H1 (cell line): ENCODE data around the gene SLC43A1. TPM values are rescaled to one million over a fixed set of nuclear protein-coding genes. Genes with fewer than 3 reads are reported as not detected.

ENCODE experiments used
- CTCF ChIA-PET: fragments of 300-600 bp; sonication (Branson Sonifier 250); formaldehyde crosslinking; loops from one replicate; lab custom pipeline; 2021; ENCODE audit not compliant: partially characterized antibody; lab: Charles Lee
- POLR2A ChIA-PET: fragments of 300-600 bp; sonication (Branson Sonifier 250); formaldehyde crosslinking; loops from one replicate; lab custom pipeline; 2021; ENCODE audit warnings: inconsistent platforms; ENCODE audit not compliant: partially characterized antibody; lab: Charles Lee
- DNase-seq, 2 experiments: peaks; one replicate each; pipeline versions ENCODE4 v3.0.0 to v3.0.0-alpha.2; 2010 to 2022; ENCODE audit warnings: low spot score in 2 of 2, low read depth in 1 of 2, mixed read lengths in 1 of 2
- FAIRE-seq: peaks from 2 replicates; lab custom pipeline; 2011; peaks lifted over from hg19 to GRCh38; lab: Jason Lieb, UNC
- H2AFZ ChIP-seq: 2 replicates; pipeline ENCODE4 v1.8.1; 2012; ENCODE audit warnings: low read length, inconsistent platforms
- H2AK5ac ChIP-seq: 2 replicates; pipeline ENCODE4 v1.6.1; 2013; ENCODE audit warnings: low read depth, low read length
- H2BK120ac ChIP-seq: replicated peaks from 2 replicates; pipeline ENCODE3; 2013; ENCODE audit warnings: low read depth, low read length, inconsistent platforms
- H2BK12ac ChIP-seq: 2 replicates; pipeline ENCODE4 v1.6.1; 2013; ENCODE audit warnings: low read depth, low read length
- H2BK15ac ChIP-seq: 2 replicates; pipeline ENCODE4 v1.6.1; 2013; ENCODE audit warnings: low read length
- H2BK20ac ChIP-seq: 2 replicates; pipeline ENCODE4 v1.6.1; 2013; ENCODE audit warnings: low read length
- H2BK5ac ChIP-seq: 2 replicates; pipeline ENCODE4 v1.6.1; 2013; ENCODE audit warnings: low read depth, low read length
- H3K14ac ChIP-seq: 2 replicates; pipeline ENCODE4 v1.6.1; 2013; ENCODE audit warnings: inconsistent platforms; ENCODE audit not compliant: insufficient read length
- H3K18ac ChIP-seq: 2 replicates; pipeline ENCODE4 v1.6.1; 2013; ENCODE audit warnings: low read length; ENCODE audit errors: extremely low read depth
- H3K23ac ChIP-seq: 2 replicates; pipeline ENCODE4 v1.6.1; 2013; ENCODE audit warnings: inconsistent platforms; ENCODE audit not compliant: insufficient read length
- H3K23me2 ChIP-seq: 2 replicates; pipeline ENCODE4 v1.6.1; 2013; ENCODE audit warnings: low read depth, low read length
- H3K27ac ChIP-seq: 2 replicates; pipeline ENCODE4 v1.6.1; 2011; ENCODE audit warnings: low read depth, low read length, inconsistent platforms
- H3K27me3 ChIP-seq, 4 experiments: replicated peaks in 1 of 4; 1 replicate in 1 of 4; 2 replicates in 3 of 4; pipeline versions ENCODE4 v1.6.1 to v1.8.1; 2011 to 2013; ENCODE audit warnings: low read length in 3 of 4, mild to moderate bottlenecking in 3 of 4, inconsistent platforms in 2 of 4, mixed read lengths in 2 of 4, moderate library complexity in 1 of 4; ENCODE audit not compliant: control insufficient read depth in 3 of 4, insufficient read depth in 3 of 4; ENCODE audit errors: extremely low read depth in 1 of 4
- H3K36me3 ChIP-seq, 4 experiments: 2 replicates each; pipeline versions ENCODE4 v1.6.1 to v1.8.1; 2011 to 2013; ENCODE audit warnings: mild to moderate bottlenecking in 4 of 4, low read length in 3 of 4, moderate library complexity in 2 of 4, control low read depth in 1 of 4, inconsistent platforms in 1 of 4; ENCODE audit not compliant: insufficient read depth in 4 of 4, control insufficient read depth in 2 of 4
- H3K4ac ChIP-seq: replicated peaks from 2 replicates; pipeline ENCODE3; 2013; ENCODE audit warnings: low read length, low read depth, mixed read lengths, inconsistent platforms; ENCODE audit not compliant: insufficient read length
- H3K4me1 ChIP-seq, 4 experiments: replicated peaks in 1 of 4; 1 replicate in 1 of 4; 2 replicates in 3 of 4; pipeline versions ENCODE4 v1.6.1 to v1.8.1; 2011 to 2013; ENCODE audit warnings: low read length in 3 of 4, inconsistent platforms in 2 of 4, mixed read lengths in 1 of 4; ENCODE audit not compliant: insufficient read depth in 4 of 4, control insufficient read depth in 3 of 4
- H3K4me2 ChIP-seq, 2 experiments: 2 replicates each; pipeline versions ENCODE4 v1.6.1 to v1.8.1; 2011 to 2013; ENCODE audit warnings: low read depth in 2 of 2, low read length in 2 of 2, control low read depth in 1 of 2, inconsistent platforms in 1 of 2, mild to moderate bottlenecking in 1 of 2; ENCODE audit not compliant: insufficient read depth in 1 of 2
- H3K4me3 ChIP-seq, 4 experiments: fragments of 200-600, 300-600 bp in 1 of 4; sonication (generic), shearing (Covaris generic), sonication (Bioruptor Twin) in 1 of 4; 2 replicates each; pipeline versions ENCODE4 v1.5.1 to v1.8.1; 2011 to 2016; ENCODE audit warnings: low read length in 4 of 4, low read depth in 3 of 4, control low read depth in 2 of 4, inconsistent platforms in 2 of 4, mild to moderate bottlenecking in 2 of 4, mixed read lengths in 1 of 4, moderate library complexity in 1 of 4; ENCODE audit not compliant: insufficient read depth in 2 of 4; ENCODE audit errors: extremely low read depth in 1 of 4
- H3K56ac ChIP-seq: replicated peaks from 2 replicates; pipeline ENCODE3; 2013; ENCODE audit warnings: low read depth, mild to moderate bottlenecking, mixed read lengths, low read length, inconsistent platforms; ENCODE audit not compliant: insufficient read length
- H3K79me1 ChIP-seq: 2 replicates; pipeline ENCODE4 v1.6.1; 2013; ENCODE audit warnings: low read depth, low read length, control low read depth
- H3K79me2 ChIP-seq, 2 experiments: 2 replicates each; pipeline versions ENCODE4 v1.6.1 to v1.8.1; 2012 to 2013; ENCODE audit warnings: low read length in 2 of 2, mild to moderate bottlenecking in 2 of 2, inconsistent platforms in 1 of 2; ENCODE audit not compliant: insufficient read depth in 2 of 2, control insufficient read depth in 1 of 2
- H3K9ac ChIP-seq, 4 experiments: replicated peaks in 1 of 4; 1 replicate in 1 of 4; 2 replicates in 3 of 4; pipeline versions ENCODE4 v1.6.1 to v1.8.1; 2011 to 2013; ENCODE audit warnings: low read depth in 3 of 4, low read length in 3 of 4, control low read depth in 2 of 4, mild to moderate bottlenecking in 2 of 4, moderate library complexity in 2 of 4, inconsistent platforms in 1 of 4; ENCODE audit errors: extremely low read depth in 1 of 4
- H3K9me3 ChIP-seq, 2 experiments: 2 replicates each; pipeline versions ENCODE4 v1.6.1 to v1.8.1; 2012 to 2013; ENCODE audit warnings: mild to moderate bottlenecking in 2 of 2, moderate library complexity in 2 of 2, control low read depth in 1 of 2, inconsistent platforms in 1 of 2, low read depth in 1 of 2, low read length in 1 of 2, mixed read lengths in 1 of 2; ENCODE audit not compliant: insufficient read depth in 2 of 2
- H4K20me1 ChIP-seq, 2 experiments: replicated peaks in 1 of 2; 2 replicates each; pipeline versions ENCODE3 to v1.8.1; 2011 to 2013; ENCODE audit warnings: inconsistent platforms in 2 of 2, low read length in 2 of 2, mild to moderate bottlenecking in 1 of 2; ENCODE audit not compliant: insufficient read depth in 2 of 2, control insufficient read depth in 1 of 2
- H4K5ac ChIP-seq: 2 replicates; pipeline ENCODE4 v1.6.1; 2013; ENCODE audit warnings: low read length, low read depth, mixed read lengths, inconsistent platforms; ENCODE audit not compliant: insufficient read length
- H4K8ac ChIP-seq: 2 replicates; pipeline ENCODE4 v1.8.0; 2013; ENCODE audit warnings: mild to moderate bottlenecking, moderate library complexity, low read length, inconsistent platforms; ENCODE audit not compliant: insufficient read depth; ENCODE audit errors: extremely low read depth
- H4K91ac ChIP-seq: replicated peaks from 2 replicates; pipeline ENCODE3; 2013; ENCODE audit warnings: low read length, mixed read lengths, inconsistent platforms; ENCODE audit not compliant: insufficient read length
- CREB1 ChIP-seq: IDR thresholded peaks from 2 replicates; pipeline ENCODE4 v1.6.1; 2012; ENCODE audit warnings: inconsistent platforms
- RAD21 ChIP-seq, 2 experiments: IDR thresholded peaks in 1 of 2; conservative IDR thresholded peaks in 1 of 2; 2 replicates each; pipeline ENCODE4 v1.6.1; 2011; ENCODE audit warnings: low read depth in 2 of 2, low read length in 2 of 2, improper control_type of control experiment in 1 of 2, inconsistent platforms in 1 of 2, mild to moderate bottlenecking in 1 of 2, moderate library complexity in 1 of 2
- SRF ChIP-seq: IDR thresholded peaks from 2 replicates; pipeline ENCODE4 v1.6.1; 2011; ENCODE audit warnings: mild to moderate bottlenecking, low read depth, low read length, moderate library complexity
- WGBS, 2 experiments: shearing (Covaris generic) in 1 of 2; methylation state at CpG; one replicate each; pipeline versions ENCODE4 v1.1.6 to v1.1.7; 2013 to 2015; ENCODE audit warnings: low lambda C conversion rate in 2 of 2, mixed read lengths in 2 of 2, inconsistent platforms in 1 of 2, low coverage in 1 of 2, missing lambda C conversion rate in 1 of 2; ENCODE audit not compliant: insufficient replicate concordance in 2 of 2, insufficient coverage in 1 of 2, insufficient read length in 1 of 2; ENCODE audit errors: extremely low coverage in 1 of 2, missing lambda C conversion rate in 1 of 2; 5-methylcytosine and 5-hydroxymethylcytosine counted together
- polyA plus RNA-seq, 7 experiments: library from polyadenylated mRNA; depleted of rRNA in 3 of 7; stranded (reverse) in 5 of 7; unstranded in 2 of 7; fragments of >200 nt in 5 of 7; fragments of 200-250 nt in 2 of 7; gene quantifications; 1 replicate in 5 of 7; 2 replicates in 1 of 7; 4 replicates in 1 of 7; pipeline versions ENCODE4 v1.2.1 to v1.2.3, GENCODE V29; 2011 to 2013; ENCODE audit warnings: missing spikeins in 2 of 7, mixed read lengths in 2 of 7
- total RNA-seq: library from RNA; stranded (reverse); fragmentation: NEBNext Ultra II Directional; extraction: Animal tissue kit (Norgen Biotek cat#: 25700); gene quantifications from 2 replicates; pipeline ENCODE4 v1.2.1, GENCODE V29; 2021
- TF ChIP-seq, protein P1 (sequence below), 3 experiments: IDR thresholded peaks; 1 replicate in 2 of 3; 2 replicates in 1 of 3; pipeline versions ENCODE4 v1.5.1 to v1.6.1; 2011; ENCODE audit warnings: low read length in 3 of 3, mild to moderate bottlenecking in 3 of 3, inconsistent platforms in 2 of 3, low read depth in 1 of 3, moderate library complexity in 1 of 3; ENCODE audit not compliant: insufficient read depth in 1 of 3; ENCODE audit errors: control extremely low read depth in 1 of 3

Gene SLC43A1
- total and polyA plus RNA-seq, 2 of the 8 experiments (the other 6 are each of a cell fraction or from before 2014, with no cell fraction given) = 34.5 to 58.0 TPM

DNA sequence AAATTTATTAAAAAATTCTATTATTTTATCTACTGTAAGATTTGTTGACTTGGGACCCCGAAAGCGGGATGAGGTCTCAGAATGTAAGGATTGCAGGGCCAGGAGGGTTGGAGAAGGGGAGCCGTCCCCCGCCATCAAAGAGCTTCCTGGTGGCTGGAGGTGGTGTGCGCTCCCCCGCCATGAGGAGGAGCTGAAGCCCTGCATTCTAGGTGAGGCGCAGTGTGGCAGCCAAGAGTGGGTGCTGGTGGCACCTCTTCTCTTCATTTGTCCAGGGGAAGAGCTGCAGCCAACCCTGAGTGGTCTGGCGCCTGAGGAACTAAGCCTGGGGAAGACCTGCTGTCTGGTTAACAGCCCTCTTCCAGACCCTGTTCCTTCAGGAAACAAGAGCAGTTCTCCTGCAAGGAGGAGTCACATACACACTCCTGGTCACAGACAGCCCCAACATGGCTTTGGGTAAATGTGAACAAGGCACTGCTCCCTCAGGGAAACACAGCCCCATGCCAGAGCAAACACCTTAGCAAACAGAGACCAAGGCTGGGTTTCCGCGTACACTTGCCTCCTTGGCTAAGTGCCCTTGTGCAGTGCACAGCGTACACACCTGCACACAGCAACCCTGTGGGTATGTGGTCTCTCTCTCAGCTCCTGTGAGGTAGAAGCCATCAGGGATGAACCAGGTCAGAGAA is 37.9 kb downstream of the SLC43A1 start:
- no peak overlapping the region; a peak in 1 of 4 replicates for H3K4me2 ChIP-seq
- WGBS, 2 experiments = 83% methylated on average over 11 of the region's 11 CpGs; no CpG with 5 or more reads in 1 of the 2 experiments
- FAIRE-seq = no peak

More for the DNA sequence above, 37.9 kb downstream of the SLC43A1 start:
- no peak overlapping the region for H3K56ac ChIP-seq
- 0 out of 2 replicates have a peak overlapping the region, but pooled peaks have one; percentile 4 for H2BK12ac ChIP-seq
- POLR2A ChIA-PET = interaction anchor here (0.7 to 11.2 kb wide), 7 partner anchors 16 to 163 kb away, joined by 3 to 141 read pairs (median 6); partner anchors contain the start of gene RTN4RL2
- no peak overlapping the region for H3K23ac ChIP-seq
- peaks cover 1 to 7% of the 10 kb centered on the region in 2 experiments for H4K20me1 ChIP-seq
- H3K79me1 ChIP-seq = no peaks in the 10 kb centered on the region
- H2BK20ac ChIP-seq = 0 out of 2 replicates have a peak overlapping the region, but pooled peaks have one; percentile 8
- no peak overlapping the region for H2BK5ac ChIP-seq
- peaks cover 19% of the 10 kb centered on the region; the same call in 1 of the 2 replicates for H3K23me2 ChIP-seq
- no peak overlapping the region for H3K18ac ChIP-seq
- H3K4me3 ChIP-seq = no peak overlapping the region
- no peak overlapping the region for H4K5ac ChIP-seq
- H2BK120ac ChIP-seq = no peak overlapping the region
- no peak overlapping the region for H3K27ac ChIP-seq
- no peak overlapping the region for H2BK15ac ChIP-seq
- CTCF ChIA-PET = interaction anchor here (0.9 to 33.7 kb wide), 20 partner anchors 9 to 185 kb away, joined by 3 to 1146 read pairs (median 4); partner anchors contain the start of genes RTN4RL2, SLC43A1, SMTNL1 and TIMM10
- H3K79me2 ChIP-seq = no peaks in the 10 kb centered on the region
- H3K9ac ChIP-seq = no peak overlapping the region
- no peaks in the 10 kb centered on the region for H3K36me3 ChIP-seq
- TF ChIP-seq, protein P1, sequence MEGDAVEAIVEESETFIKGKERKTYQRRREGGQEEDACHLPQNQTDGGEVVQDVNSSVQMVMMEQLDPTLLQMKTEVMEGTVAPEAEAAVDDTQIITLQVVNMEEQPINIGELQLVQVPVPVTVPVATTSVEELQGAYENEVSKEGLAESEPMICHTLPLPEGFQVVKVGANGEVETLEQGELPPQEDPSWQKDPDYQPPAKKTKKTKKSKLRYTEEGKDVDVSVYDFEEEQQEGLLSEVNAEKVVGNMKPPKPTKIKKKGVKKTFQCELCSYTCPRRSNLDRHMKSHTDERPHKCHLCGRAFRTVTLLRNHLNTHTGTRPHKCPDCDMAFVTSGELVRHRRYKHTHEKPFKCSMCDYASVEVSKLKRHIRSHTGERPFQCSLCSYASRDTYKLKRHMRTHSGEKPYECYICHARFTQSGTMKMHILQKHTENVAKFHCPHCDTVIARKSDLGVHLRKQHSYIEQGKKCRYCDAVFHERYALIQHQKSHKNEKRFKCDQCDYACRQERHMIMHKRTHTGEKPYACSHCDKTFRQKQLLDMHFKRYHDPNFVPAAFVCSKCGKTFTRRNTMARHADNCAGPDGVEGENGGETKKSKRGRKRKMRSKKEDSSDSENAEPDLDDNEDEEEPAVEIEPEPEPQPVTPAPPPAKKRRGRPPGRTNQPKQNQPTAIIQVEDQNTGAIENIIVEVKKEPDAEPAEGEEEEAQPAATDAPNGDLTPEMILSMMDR (IDR thresholded peaks at IDR 0.05; ENCODE audit: control extremely low read depth in 1 of 3, insufficient read depth in 1 of 3, low read depth in 1 of 3, low read length in 3 of 3) = peak in 1 of 3 experiments; percentile 13; a peak in 1 of 4 replicates
- TF ChIP-seq CREB1 = no peak
- TF ChIP-seq RAD21 (IDR thresholded peaks at IDR 0.05 in 1 of 2, conservative IDR thresholded peaks at IDR 0.05 in 1 of 2; ENCODE audit: low read depth in 2 of 2, low read length in 2 of 2) = peak; percentile 3 to 22; a peak in 1 of 4 replicates
- TF ChIP-seq SRF = no peak
- no peak overlapping the region for H4K91ac ChIP-seq
- no peaks in the 10 kb centered on the region for H3K9me3 ChIP-seq
- no peak overlapping the region for H3K4ac ChIP-seq
- H2AFZ ChIP-seq = no peak overlapping the region
- no peak overlapping the region for H4K8ac ChIP-seq
- DNase-seq = no peak
- no peak overlapping the region; the same call in 1 of the 2 replicates for H2AK5ac ChIP-seq
- peaks cover 0 to 46% (median 33%) of the 10 kb centered on the region in 4 experiments; a peak in 6 of 7 replicates for H3K27me3 ChIP-seq
- H3K14ac ChIP-seq = no peak overlapping the region
- H3K4me1 ChIP-seq = peaks cover 6 to 34% (median 17%) of the 10 kb centered on the region in 4 experiments
